Epithelial cell of prostate (primary cell): Measurements from ENCODE around the gene SFXN4.

ENCODE experiments used
- DNase-seq: peaks from one replicate; pipeline ENCODE4 v3.0.0-alpha.2; 2011; ENCODE audit warnings: low read depth, low spot score
- H3K27ac ChIP-seq: fragments of 450-650 bp; 2 replicates; pipeline ENCODE4 v1.5.1; 2017; ENCODE audit warnings: mild to moderate bottlenecking

Gene SFXN4, protein sequence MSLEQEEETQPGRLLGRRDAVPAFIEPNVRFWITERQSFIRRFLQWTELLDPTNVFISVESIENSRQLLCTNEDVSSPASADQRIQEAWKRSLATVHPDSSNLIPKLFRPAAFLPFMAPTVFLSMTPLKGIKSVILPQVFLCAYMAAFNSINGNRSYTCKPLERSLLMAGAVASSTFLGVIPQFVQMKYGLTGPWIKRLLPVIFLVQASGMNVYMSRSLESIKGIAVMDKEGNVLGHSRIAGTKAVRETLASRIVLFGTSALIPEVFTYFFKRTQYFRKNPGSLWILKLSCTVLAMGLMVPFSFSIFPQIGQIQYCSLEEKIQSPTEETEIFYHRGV

DNA sequence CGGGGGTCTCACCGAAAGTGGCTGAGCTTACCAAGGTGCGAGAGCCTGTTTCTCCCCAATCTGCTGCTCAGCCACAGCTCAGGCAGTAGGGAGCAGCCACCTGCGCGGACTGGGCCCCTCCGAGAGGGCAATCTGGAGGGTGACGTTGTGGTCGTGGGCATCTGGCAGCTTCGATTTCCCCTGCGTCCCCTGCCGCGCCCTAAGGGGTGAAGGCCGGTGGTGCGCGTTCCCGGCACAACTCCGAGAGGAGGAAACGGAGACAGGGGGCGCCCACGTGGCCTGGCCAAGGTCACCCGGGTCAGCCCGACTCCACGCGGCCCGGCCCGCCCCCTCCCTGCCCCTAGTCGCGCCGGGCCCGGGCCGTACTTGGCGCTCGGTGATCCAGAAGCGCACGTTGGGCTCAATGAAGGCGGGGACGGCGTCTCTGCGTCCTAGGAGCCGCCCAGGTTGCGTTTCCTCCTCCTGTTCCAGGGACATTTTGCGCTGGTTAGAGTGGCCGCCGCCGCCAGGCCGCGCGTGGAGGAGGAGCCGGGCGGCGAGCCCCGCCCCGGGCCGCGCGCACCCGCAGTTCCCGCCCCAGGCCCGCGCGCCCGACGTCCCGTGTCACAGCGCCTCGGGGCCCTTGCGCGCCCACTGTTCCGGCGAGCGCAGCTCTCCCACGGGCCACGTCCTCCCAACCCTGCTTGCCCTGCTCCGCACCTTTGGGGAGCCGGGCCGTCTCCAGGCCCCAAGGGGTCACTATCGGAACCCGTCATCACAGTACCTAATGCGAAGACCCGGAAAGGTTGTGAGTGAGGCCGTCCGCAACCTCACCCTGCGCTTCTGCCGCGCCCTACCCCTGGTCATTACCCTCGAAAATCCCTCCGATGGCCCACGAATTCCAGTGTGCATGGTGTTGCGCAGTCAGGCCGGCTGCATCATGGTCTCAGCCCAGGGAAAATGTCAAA is at the start of gene SFXN4:
SFXN4 (minus strand) TSS at position 544 of the 947 bp plus-strand sequence; CDS start at position 477, 67 bp downstream.
- peak within 1 kb of the TSS; percentile 67 for H3K27ac ChIP-seq
- DNase-seq, result no peak

DNA sequence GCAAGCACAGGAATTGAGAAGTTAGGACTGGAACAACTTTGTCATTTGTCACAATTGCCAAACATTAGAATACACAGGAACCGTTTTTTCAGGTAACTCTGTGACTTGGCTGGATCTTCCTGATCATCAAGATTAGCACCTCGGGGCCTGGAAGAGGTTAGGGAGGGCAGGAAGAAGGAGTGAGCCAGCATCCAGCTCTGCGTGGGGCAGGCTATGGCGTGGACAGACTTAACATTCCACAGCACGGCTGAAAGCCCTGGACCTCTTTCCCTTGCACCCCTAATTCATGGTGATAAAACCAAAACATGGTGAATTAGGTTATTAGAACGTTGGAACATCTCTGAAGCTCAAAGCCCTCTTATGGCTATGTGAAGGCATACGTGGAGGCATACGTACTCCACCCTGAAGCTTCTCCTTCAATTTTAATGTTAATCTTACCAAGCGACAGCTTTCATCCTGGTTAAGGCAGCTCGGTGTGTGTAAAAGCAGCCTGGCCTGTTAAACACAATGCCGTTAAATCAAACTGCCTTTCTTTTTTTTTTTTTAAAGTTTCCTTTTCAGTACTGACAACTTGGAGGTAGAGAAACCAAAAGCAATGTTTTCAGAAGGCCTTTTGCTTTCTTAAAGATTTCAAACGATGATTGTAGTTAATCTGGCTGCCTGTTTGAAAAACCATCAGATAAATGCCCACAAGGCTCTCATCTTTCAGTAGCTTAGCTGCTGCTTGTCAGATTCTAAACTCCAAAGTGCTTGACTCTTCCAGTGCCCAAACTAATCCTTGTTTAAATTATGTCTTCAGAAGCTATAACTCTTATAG is 46.3 kb upstream of the SFXN4 start:
- no peak overlapping the region for H3K27ac ChIP-seq
- no peak for DNase-seq

DNA sequence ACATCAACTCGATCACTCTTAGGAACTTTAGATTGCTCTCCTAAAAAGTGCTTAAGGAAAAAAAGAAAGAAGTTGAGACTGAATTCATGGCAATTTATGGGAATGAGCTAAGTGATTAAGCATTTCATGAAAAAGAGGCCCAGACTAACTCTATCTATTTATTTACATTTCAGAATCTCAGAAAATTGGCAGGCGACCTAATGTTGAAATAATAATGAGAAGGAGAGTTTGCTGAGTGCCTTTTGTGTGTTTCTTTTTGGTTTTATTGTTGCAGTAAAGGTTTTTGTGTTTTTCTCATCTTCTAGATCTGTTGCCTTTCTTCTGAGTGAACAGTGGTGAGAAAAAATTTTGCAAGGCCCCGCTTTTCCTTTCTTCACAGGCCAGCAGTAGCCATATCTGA is 45.7 kb upstream of the SFXN4 start:
- DNase-seq, result no peak
- H3K27ac ChIP-seq, result no peak overlapping the region

DNA sequence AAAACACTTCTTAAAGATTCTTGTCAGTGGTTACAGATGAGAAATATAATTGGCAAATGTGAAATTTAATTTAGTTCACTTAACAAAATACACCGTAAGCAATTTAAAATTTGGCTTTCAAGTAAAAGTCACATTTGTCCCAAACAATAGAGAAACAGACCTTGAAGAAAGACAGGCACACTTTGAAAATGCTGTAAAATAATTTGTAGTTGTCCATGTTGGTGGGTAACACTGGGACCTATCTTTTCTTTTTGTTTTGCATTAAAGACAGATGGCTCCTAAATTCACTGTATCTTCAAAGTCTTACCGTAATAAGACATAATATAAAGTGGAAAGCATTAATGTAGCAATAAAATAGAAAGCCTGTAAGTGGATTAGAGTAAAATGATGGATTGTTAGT is 45.1 kb upstream of the SFXN4 start:
- no peak for DNase-seq
- H3K27ac ChIP-seq, result no peak overlapping the region

DNA sequence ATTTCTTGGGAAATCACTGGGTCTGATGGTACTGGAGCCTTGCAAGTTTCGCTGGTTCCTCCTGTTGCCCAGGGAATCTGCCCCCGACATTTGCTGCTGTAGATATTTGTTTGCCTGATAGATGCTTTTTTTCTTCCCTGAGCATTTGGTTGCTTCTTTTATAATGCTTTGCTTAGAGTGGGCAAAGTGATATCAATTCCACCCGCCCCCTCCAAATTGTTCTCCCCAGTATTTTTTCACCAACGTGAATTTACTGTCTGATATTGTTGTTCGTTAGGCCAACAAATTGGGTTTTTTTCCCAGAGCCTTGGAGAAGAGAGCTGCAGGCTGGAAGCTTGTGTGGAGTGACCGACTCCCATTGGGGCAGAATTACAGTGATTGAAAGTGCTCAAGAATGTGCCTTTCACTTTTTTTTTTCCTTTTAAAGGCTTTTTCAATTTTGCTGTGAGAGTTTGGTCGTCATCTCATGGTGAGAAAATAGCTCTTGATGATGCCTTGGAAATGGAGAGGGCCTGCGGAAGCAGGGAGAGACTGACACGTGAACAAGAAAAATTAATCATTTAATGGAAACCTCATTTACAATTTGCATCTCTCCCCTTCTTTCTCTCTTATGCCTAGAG is 44.3 kb upstream of the SFXN4 start:
- no peak for DNase-seq
- H3K27ac ChIP-seq, result peak overlapping the region; percentile 82

DNA sequence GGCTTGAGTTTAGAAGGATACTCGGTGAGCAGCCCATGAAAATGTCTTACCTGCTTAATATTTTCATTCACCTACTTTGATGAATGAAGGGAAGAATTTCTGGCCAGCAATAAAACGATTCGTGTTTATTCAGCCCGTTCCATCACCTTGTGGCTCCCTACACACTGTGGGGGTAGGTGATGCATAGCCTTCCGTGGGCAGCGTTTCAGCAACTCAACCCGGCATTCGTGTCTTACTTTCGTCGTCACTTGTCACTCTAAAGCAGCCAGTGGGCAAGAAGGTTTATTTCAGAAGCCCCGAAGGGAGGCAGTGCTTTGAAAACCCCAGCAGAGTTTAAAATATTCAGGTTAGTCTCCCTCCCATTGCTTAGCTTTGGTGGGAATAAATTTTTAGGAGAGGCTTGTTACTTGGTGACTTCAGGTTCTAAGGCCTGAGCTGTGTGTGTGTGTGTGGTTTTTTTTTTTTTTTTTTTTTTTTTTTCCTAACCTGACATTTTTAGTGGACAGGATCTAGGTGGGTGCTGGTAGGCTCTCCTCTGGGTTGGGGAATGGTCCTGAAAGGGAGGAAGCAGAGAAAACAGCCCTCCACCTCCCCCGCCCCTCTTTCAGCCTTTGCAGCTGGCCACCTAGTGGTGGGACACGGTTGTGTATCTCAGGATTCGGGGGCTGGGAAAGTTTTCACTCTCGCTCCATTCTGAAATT is 43.7 kb upstream of the SFXN4 start:
- peak overlapping the region; percentile 82 for H3K27ac ChIP-seq
- no peak for DNase-seq

DNA sequence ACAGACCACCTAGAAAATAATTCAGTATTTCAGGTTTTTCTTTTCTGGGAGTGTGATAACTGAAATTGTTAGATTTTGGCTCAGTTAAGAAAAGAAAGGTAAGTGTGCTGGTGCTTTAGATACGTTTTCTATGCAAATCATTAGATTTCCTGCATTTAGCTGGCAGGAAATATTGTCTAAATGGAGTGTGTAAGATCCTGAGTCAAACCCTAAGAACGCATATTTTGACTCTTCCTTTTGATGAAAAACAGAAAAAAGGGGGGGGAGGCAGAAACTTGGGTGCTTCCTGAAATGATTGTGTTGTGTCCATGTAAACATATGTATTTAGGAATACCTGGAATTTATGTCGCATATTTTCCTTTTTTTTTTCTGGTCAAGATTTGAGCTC is 43.0 kb upstream of the SFXN4 start:
- peak overlapping the region; percentile 82 for H3K27ac ChIP-seq
- no peak for DNase-seq

DNA sequence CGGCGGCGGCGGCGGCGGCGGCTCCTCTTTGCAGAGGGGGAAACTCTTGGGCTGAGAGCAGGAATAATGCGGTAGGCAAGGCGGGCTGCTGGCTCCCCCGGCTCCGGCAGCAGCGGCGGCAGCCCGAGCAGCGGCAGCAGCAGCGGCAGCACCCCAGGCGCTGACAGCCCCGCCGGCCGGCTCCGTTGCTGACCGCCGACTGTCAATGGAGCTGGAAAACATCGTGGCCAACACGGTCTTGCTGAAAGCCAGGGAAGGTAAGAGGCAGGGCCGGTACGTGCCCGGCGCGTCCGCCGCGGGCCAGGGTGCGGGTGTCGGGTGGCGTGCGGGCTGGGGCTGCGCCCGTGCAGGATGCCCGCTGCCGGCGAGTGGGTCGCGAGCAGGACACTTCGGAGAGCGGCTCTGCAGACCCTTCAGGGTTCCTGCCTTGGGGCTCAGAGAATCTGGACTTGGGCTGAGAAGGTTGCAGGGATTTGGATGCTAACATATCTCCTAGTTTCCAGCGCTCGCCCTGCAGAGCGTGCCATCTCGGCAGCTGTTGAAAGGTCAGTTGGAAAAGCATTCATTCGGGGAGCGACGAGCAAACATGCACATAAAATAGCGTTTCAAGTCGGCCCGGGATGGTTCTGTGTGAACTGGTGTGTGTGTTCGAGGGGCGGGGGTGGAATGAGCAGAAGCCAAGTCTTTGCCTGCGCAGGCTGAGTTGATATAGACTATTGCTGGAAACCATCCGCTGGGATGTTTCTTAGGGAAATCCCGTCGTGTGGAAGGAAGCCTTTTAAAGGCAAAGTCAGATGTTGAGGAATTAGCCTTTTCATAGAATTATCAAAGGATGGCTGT is 42.4 kb upstream of the SFXN4 start:
- H3K27ac ChIP-seq, result peak overlapping the region; percentile 82
- DNase-seq, result no peak

DNA sequence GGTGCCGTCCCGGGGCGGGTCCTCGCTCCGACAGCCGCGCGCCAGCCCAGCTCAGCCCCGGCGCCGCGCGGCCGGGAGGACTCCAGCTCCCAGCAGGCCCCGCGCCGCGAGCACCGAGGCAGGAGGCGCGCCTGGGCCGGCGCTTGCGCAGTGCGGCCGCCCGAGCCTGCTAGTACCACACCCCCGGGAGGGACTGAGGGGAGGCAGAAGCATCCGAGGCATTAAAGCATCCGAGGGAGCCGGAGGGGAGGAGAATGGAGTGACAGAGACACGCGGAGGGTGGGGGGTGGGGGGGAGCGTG is 41.8 kb upstream of the SFXN4 start, which contains the start of gene GRK5:
GRK5 (plus strand) TSS at position 206 of the 301 bp plus-strand sequence. CDS start 347 bp downstream, outside the sequence.
- DNase-seq, result peak; percentile 68
- peak within 1 kb of the TSS; percentile 82 for H3K27ac ChIP-seq

DNA sequence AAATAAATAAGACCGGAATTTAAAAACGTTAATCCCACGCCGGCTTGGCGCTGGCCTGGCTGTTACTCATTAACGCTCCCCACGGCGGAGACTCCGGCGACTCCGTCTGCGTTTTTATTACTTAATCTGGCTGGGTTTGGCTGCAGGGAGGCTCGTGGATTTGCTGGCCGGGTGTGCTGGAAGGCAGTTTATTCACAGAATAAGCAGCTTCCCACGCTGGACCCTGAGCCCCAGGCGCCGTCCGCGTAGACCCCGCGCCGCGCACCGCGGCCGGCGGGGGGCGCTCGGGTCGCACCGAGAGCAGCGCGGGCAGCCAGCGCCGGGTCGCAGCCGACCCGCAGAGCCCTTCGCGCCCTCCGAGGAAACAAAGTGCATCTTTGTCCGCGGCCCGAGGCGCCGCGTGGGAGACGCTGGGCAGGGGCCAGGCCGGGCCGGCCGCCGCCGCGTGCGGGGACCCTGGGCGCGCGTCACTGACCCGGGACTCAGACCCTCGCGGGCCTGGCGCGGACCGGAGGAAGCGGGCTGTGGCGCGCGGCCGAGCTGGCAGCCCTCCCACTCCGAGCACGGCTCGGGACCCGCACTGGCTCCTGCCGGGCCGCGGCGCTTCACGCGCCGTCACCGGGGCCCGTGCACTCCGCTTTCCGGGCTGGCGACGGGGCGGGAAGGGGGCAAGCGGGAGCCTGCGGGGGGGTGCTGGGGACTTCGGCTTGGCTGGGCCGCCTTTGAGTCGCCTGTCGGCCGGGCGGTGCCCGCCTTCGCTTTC is 41.3 kb upstream of the SFXN4 start:
- H3K27ac ChIP-seq, result peak overlapping the region; percentile 82
- no peak for DNase-seq

DNA sequence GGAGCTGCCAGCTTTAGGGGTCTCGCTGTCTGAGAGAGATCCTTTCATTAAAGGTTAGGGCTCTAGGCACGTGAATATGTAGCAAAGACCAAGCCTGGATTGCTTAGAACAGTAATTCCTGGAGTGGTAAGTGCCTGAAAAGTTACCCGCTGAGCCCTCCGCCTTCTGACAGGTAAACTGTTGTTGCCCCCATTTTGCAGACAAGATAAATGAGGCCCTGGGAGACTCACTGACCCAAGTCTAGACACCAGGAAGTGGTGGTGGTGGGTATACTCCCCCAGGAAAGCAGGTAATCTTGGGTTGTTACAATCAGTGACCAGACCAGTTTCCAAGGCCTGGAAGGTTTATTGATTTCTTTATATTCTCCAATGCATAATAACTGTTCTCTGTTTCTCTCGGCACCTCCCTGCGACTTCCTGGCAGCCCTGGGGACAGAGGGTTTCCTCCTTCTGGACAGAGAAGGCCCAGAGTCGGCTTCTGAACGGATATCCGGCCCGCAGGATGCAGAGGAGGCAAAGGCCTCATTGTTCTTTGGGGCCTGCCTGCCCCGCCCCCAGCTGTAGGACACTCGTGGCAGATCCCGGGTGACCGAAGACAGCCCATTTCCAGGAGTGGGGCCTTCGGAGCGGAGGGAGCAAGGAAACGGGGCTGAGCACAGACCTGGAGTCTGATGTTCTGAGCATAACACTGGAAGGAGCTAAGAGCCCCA is 40.5 kb upstream of the SFXN4 start:
- no peak for DNase-seq
- H3K27ac ChIP-seq, result peak overlapping the region; percentile 82

DNA sequence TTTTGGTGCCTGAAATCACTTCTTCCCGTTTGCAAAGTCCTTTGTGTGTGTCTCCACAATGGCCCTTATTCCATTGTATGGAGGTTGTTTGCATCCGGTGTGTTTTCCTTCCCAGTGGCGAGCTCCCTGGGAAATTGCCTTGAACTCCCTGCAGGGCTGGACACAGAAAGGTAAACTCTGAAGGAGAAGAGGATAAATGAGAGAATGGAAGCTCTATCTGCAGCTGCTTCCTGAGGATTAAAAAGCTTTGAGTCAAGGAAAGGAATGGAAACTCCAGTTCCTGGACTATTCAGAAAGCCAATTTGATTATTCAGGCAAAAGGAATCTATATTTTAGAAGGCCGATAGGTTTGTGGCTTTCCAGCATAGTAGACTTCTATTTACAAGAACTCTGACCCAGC is 37.5 kb upstream of the SFXN4 start:
- no peak for DNase-seq
- H3K27ac ChIP-seq, result peak overlapping the region; percentile 17

DNA sequence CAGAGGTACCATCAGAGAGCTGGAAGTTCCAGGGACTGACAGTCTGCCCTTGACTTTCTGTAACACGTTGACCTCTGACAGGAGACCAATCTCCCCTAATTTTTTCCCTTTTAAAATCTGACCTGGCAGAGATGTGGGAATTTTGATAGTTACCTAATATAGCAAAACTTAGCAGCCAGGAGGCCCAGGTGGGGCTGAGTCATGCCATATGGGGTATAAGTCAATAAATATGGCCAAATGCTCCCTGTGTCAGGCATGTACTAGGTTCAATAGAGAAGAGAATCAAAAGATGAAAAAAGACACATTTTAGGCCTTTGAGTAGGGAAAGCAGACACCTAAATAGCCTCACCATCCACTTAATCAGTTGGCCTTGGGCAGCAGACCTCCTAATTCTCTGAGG is 35.7 kb upstream of the SFXN4 start:
- DNase-seq, result no peak
- no peak overlapping the region for H3K27ac ChIP-seq

DNA sequence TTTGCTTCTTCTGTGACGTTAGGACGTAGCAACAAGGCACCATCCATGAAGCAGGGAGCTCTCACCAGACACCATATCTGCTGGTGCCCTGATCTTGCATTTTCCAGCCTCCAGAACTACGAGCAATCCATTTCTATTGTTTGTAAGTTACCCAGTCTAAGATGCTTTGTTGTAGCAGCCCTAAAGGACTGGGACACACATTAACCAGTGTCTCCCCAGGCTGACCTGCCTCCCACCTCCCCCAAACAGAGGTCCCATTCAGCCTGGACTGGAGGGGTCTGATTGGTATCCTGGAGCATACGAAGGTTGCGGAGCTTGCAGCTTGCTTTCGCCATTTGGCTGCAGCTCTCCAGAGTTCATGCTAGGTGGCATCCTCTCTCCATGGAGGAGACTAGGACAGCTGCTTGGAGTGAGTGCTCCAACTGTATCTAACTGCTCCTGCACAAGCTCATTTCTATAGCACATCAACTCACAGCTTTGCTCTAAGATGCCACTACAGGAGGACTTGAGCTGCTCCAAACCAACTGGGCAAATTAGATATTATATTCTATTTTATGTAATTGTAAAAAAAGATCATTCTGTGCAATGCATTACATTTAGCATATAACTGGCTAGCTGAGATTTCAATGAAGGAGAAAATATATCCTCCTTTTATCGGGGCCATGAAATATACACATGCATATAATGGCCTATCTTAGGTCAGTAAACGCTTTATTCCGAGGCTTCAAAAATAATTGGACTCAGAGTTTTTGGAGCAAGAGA is 33.9 kb upstream of the SFXN4 start:
- H3K27ac ChIP-seq, result peak overlapping the region; percentile 91
- DNase-seq, result peak; percentile 37

DNA sequence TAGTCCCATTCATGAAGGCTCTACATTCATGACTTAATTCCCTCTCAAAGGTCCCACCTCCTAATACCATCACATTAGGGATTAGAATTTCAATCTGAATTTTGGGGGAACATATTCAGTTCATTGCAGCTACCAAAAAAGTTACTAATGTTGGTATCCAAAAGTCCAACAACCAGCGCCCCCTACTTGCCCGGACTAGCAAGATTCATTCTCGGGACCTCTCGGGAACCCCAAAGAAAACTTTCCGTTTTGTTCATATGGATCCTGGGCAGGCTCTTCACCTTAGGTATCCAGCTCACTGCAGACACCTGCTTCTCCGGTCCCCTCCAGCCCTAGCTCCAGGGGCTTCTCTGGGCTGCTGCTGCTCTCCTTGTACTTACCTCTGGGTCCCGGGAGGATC is 32.9 kb upstream of the SFXN4 start:
- no peak for DNase-seq
- H3K27ac ChIP-seq, result peak overlapping the region; percentile 91

DNA sequence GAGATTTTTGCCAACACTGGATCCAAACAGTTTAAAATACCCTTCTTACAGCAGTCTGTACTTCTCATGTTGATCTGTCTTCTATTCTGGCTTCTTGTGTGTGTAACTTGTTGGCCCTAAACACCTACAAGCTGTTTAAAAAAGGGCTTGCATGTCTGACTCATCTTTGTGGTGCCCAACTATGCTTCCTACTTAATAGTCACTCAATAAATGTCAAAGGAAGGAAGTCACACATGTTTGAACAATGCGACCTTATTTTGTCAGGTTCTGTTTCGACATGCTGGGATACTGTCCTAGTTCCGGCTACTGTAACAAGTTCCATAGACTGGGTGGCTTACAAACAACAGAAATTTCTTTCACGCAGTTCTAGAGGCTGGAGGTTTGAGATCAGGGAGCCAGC is 32.4 kb upstream of the SFXN4 start:
- peak overlapping the region; percentile 91 for H3K27ac ChIP-seq
- peak; percentile 85 for DNase-seq

DNA sequence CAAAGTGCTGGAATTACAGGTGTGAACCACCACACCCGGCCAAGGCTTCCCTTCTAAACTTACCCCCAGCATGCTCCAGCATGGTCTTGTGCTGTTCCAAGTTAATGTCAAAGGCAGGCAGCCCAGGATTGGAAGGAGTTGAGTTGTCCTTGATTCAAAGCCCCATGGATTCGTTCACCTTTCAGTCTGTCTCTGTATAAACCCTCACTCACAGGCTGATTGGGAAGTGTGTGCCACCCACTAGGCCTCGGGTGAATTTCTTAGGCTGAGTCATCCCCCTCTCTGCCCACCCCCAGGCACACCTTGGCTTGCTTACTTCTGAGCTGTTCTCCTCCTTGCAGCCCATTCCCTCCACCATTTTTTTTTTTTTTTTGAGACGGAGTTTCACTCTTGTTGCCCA is 26.4 kb upstream of the SFXN4 start:
- DNase-seq, result peak; percentile 84
- peak overlapping the region; percentile 69 for H3K27ac ChIP-seq
